K562 (cell line): ENCODE data around the gene EEF2K. TPM values are rescaled to one million over a fixed set of nuclear protein-coding genes. Genes with fewer than 3 reads are reported as not detected.

Source experiments
- ATAC-seq: fragments of 200-7000 bp; cut with Tn5 transposase; 3 replicates; pipeline ENCODE4 v1.9.1; 2020; ENCODE audit warnings: moderate library complexity
- BruUV-seq: library from RNA; stranded (reverse); fragments of 400-500 nt; replicated peaks from 2 replicates; lab custom pipeline; 2021; lab: Mats Ljungman, UMichigan
- CTCF ChIA-PET: fragments of 300-600 bp; formaldehyde crosslinking; extraction: SDS; loops from one replicate; lab custom pipeline; 2021; ENCODE audit warnings: low intra/inter-chr PET ratio; lab: Yijun Ruan, JAX
- POLR2A ChIA-PET: fragments of 300-600, 350-650 bp; sonication (Branson Sonifier 250); formaldehyde crosslinking; extraction: SDS; loops from one replicate; lab custom pipeline; 2021; ENCODE audit warnings: antibody characterized with exemption, inconsistent platforms; lab: Yijun Ruan, JAX
- DNase-seq, 4 experiments: peaks; one replicate each; pipeline versions ENCODE4 v3.0.0 to v3.0.0-alpha.2; 2011 to 2018; ENCODE audit warnings: low spot score in 3 of 4, mixed read lengths in 3 of 4; ENCODE audit errors: extremely low read depth in 1 of 4
- FAIRE-seq: peaks from 2 replicates; lab custom pipeline; 2011; peaks lifted over from hg19 to GRCh38; lab: Jason Lieb, UNC
- H2AFZ ChIP-seq: 2 replicates; pipeline ENCODE4 v1.6.0; 2011; ENCODE audit warnings: low read depth, low read length, control low read depth, inconsistent platforms
- H3K27ac ChIP-seq: fragments of 200-600 bp; 3 replicates; pipeline ENCODE4 v1.8.0; 2011; ENCODE audit warnings: low read depth, mild to moderate bottlenecking, control low read depth, inconsistent platforms, low read length, moderate library complexity, mixed read lengths; ENCODE audit errors: extremely low read depth
- H3K27me3 ChIP-seq, 2 experiments: fragments of 300-600 bp in 1 of 2; 2 replicates in 1 of 2; 3 replicates in 1 of 2; pipeline versions ENCODE4 v1.6.0 to v1.8.0; 2011; ENCODE audit warnings: inconsistent platforms in 2 of 2, low read length in 2 of 2, mild to moderate bottlenecking in 1 of 2, mixed read lengths in 1 of 2, moderate library complexity in 1 of 2; ENCODE audit not compliant: control insufficient read depth in 2 of 2, insufficient read depth in 2 of 2
- H3K36me3 ChIP-seq: fragments of 300-600 bp; 3 replicates; pipeline ENCODE4 v1.8.0; 2011; ENCODE audit warnings: mild to moderate bottlenecking, low read length, inconsistent platforms; ENCODE audit not compliant: control insufficient read depth, insufficient read depth
- H3K4me1 ChIP-seq, 2 experiments: fragments of 200-600 bp in 1 of 2; replicated peaks in 1 of 2; 2 replicates in 1 of 2; 3 replicates in 1 of 2; pipeline versions ENCODE4 v1.5.1 to v1.8.0; 2011; ENCODE audit warnings: inconsistent platforms in 2 of 2, low read length in 2 of 2, mild to moderate bottlenecking in 1 of 2, mixed read lengths in 1 of 2, moderate library complexity in 1 of 2; ENCODE audit not compliant: control insufficient read depth in 2 of 2, insufficient read depth in 2 of 2
- H3K4me2 ChIP-seq: 2 replicates; pipeline ENCODE4 v1.6.1; 2011; ENCODE audit warnings: low read length, control low read depth, inconsistent platforms, mixed read lengths; ENCODE audit not compliant: insufficient read depth
- H3K4me3 ChIP-seq: fragments of 200-600 bp; sonication (generic), shearing (Covaris generic); 2 replicates; pipeline ENCODE4 v1.5.1; 2016; ENCODE audit warnings: control low read depth, inconsistent platforms
- H3K79me2 ChIP-seq: fragments of 200-600 bp; 3 replicates; pipeline ENCODE4 v1.8.0; 2011; ENCODE audit warnings: low read length, inconsistent platforms; ENCODE audit not compliant: control insufficient read depth, insufficient read depth
- H3K9ac ChIP-seq, 2 experiments: 2 replicates each; pipeline versions ENCODE4 v1.6.0 to v1.6.1; 2011; ENCODE audit warnings: low read depth in 2 of 2, low read length in 2 of 2, control low read depth in 1 of 2, inconsistent platforms in 1 of 2, mild to moderate bottlenecking in 1 of 2, mixed read lengths in 1 of 2; ENCODE audit not compliant: insufficient read depth in 1 of 2
- H3K9me1 ChIP-seq: one replicate; pipeline ENCODE4 v1.6.0; 2011; ENCODE audit warnings: inconsistent platforms, mild to moderate bottlenecking, low read length, moderate library complexity; ENCODE audit not compliant: control insufficient read depth, insufficient read depth
- H3K9me3 ChIP-seq: replicated peaks from 2 replicates; pipeline ENCODE4 v1.5.1; 2011; ENCODE audit warnings: low read depth, low read length, inconsistent platforms; ENCODE audit not compliant: control insufficient read depth, insufficient read depth
- H4K20me1 ChIP-seq: replicated peaks from 2 replicates; pipeline ENCODE4 v1.6.1; 2011; ENCODE audit warnings: low read length, inconsistent platforms, mixed read lengths; ENCODE audit not compliant: control insufficient read depth, insufficient read depth
- CBFA2T2 ChIP-seq: fragments of 450-650 bp; conservative IDR thresholded peaks from 2 replicates; pipeline ENCODE4 v1.6.1; 2017; ENCODE audit warnings: mild to moderate bottlenecking
- CBFA2T3 ChIP-seq: fragments of 450-650 bp; IDR thresholded peaks from 2 replicates; pipeline ENCODE4 v1.6.1; 2017
- CBX3 ChIP-seq, 2 experiments: IDR thresholded peaks; 1 replicate in 1 of 2; 2 replicates in 1 of 2; pipeline ENCODE4 v1.6.1; 2012; ENCODE audit warnings: inconsistent platforms in 2 of 2, low read length in 2 of 2, borderline replicate concordance in 1 of 2, control low read depth in 1 of 2
- DMBX1 ChIP-seq: fragments of 250-450 bp; sonication (Bioruptor Pico); IDR thresholded peaks from 2 replicates; pipeline ENCODE4 v1.8.0; 2022; ENCODE audit warnings: inconsistent platforms, mild to moderate bottlenecking, moderate library complexity, borderline replicate concordance
- FOS ChIP-seq: IDR thresholded peaks from 3 replicates; pipeline ENCODE4 v1.6.1; 2011; ENCODE audit not compliant: insufficient read length; ENCODE audit errors: extremely low read depth
- HDAC1 ChIP-seq, 2 experiments: fragments of 450-650 bp; IDR thresholded peaks; 2 replicates each; pipeline ENCODE4 v1.6.1; 2016 to 2017; ENCODE audit warnings: inconsistent platforms in 1 of 2, mild to moderate bottlenecking in 1 of 2, moderate library complexity in 1 of 2
- MXI1 ChIP-seq: IDR thresholded peaks from 2 replicates; pipeline ENCODE4 v1.6.1; 2011; ENCODE audit warnings: low read depth, mild to moderate bottlenecking, improper control_type of control experiment, low read length
- NFIX ChIP-seq: fragments of 250-450 bp; sonication (Bioruptor Pico); IDR thresholded peaks from 2 replicates; pipeline ENCODE4 v1.4.0; 2020; ENCODE audit warnings: low read depth, mild to moderate bottlenecking, moderate library complexity
- RBM25 ChIP-seq: fragments of 200-400 bp; formaldehyde crosslinking; IDR thresholded peaks from 2 replicates; pipeline ENCODE4 v1.6.1; 2018; ENCODE audit warnings: low read length, low read depth, moderate library complexity; ENCODE audit not compliant: severe bottlenecking
- SPI1 ChIP-seq: IDR thresholded peaks from 2 replicates; pipeline ENCODE4 v1.6.1; 2011; ENCODE audit warnings: low read depth, low read length, control low read depth, borderline replicate concordance
- ZNF347 ChIP-seq: fragments of 450-650 bp; formaldehyde crosslinking; IDR thresholded peaks from 2 replicates; pipeline ENCODE4 v1.4.0; 2020; ENCODE audit warnings: low read depth, mild to moderate bottlenecking, moderate library complexity
- ZNF551 ChIP-seq: fragments of 250-450 bp; sonication (Bioruptor Pico); IDR thresholded peaks from 2 replicates; pipeline ENCODE4 v1.5.0; 2021; ENCODE audit warnings: mild to moderate bottlenecking, moderate library complexity
- WGBS: fragments of 100-300 bp; shearing (Covaris generic); methylation state at CpG from one replicate; pipeline ENCODE4 v1.1.6; 2016; ENCODE audit warnings: low coverage, mixed read lengths; ENCODE audit not compliant: insufficient coverage; ENCODE audit errors: missing lambda C conversion rate; 5-methylcytosine and 5-hydroxymethylcytosine counted together
- in situ Hi-C: fragments of 300-500 bp; cut with MboI; formaldehyde crosslinking; loops from 4 replicates; pipeline ENCODE4 v1.15.0; 2018; ENCODE audit warnings: inconsistent platforms, mixed read lengths
- intact Hi-C: fragments of 100-400 bp; cut with micrococcal nuclease; formaldehyde crosslinking; loops from 2 replicates; pipeline ENCODE4 v1.14.2; 2022
- polyA plus RNA-seq, 8 experiments: library from polyadenylated mRNA; depleted of rRNA in 4 of 8; stranded (reverse) in 5 of 8; unstranded in 3 of 8; fragments of >200 nt; fragmentation: Nextera tagmentation in 2 of 8; fragmentation: Illumina TruSeq in 1 of 8; extraction: Ambion mirVana in 2 of 8; extraction: Trizol in 1 of 8; gene quantifications; 2 replicates each; pipeline versions ENCODE4 v1.2.1 to v1.2.3, GENCODE V29; 2011 to 2014; ENCODE audit warnings: inconsistent platforms in 1 of 8, missing spikeins in 1 of 8
- total RNA-seq, 7 experiments: library from RNA; depleted of rRNA in 6 of 7; stranded (reverse); fragments of >200 nt in 6 of 7; fragmentation: Illumina TruSeq in 2 of 7; extraction: Trizol in 2 of 7; gene quantifications; 2 replicates each; pipeline versions ENCODE4 v1.2.1 to v1.2.3, GENCODE V29; 2011 to 2021; ENCODE audit warnings: low replicate concordance in 1 of 7
- TF ChIP-seq, protein P1 (sequence below): IDR thresholded peaks from 2 replicates; pipeline ENCODE4 v1.6.1; 2016; ENCODE audit warnings: missing genetic modification characterization, missing compliant biosample characterization
- TF ChIP-seq, protein P2 (sequence below): fragments of 450-650 bp; formaldehyde crosslinking; IDR thresholded peaks from 2 replicates; pipeline ENCODE4 v1.4.0; 2020; ENCODE audit warnings: mild to moderate bottlenecking, mixed read lengths
- TF ChIP-seq, protein P3 (sequence below): IDR thresholded peaks from 3 replicates; pipeline ENCODE4 v1.6.1; 2011; ENCODE audit warnings: borderline replicate concordance, mild to moderate bottlenecking; ENCODE audit not compliant: insufficient read length, insufficient read depth
- TF ChIP-seq, protein P4 (sequence below), 2 experiments: fragments of 450-650 bp; IDR thresholded peaks; 2 replicates each; pipeline ENCODE4 v1.6.1; 2016
- TF ChIP-seq, protein P5 (sequence below): sonication (generic); formaldehyde crosslinking; IDR thresholded peaks from 2 replicates; pipeline ENCODE4 v1.9.0; 2022; ENCODE audit warnings: mild to moderate bottlenecking, missing genetic modification reagents

Gene EEF2K
- total and polyA plus RNA-seq, 9 of the 15 experiments (the other 6 are each of a cell fraction or from before 2014, with no cell fraction given): 3.0 to 35.2 (median 12.2) TPM

DNA sequence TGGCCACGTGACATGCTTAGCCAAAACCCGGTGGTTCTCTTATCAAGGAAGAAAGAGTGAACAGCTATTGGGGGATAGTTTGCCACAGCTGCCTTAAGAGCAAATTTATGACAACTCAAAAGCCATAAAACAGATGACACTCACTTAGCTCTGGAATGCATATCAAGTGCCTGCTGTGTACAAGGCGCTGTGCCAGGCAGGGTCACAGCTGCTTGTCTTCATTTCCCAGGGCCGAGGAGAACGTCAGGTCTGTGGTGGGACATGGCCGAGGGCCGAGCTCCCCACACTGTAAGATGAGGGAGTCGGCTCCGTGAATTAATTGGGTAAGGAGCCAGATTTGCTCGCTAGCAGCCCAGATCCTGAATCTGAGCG is 14.0 kb downstream of the EEF2K start:
- intact Hi-C loops (no loop called here), in situ Hi-C loops (no loop called here)
- H2AFZ ChIP-seq: no peak overlapping the region
- ATAC-seq: no peak
- no peaks in the 10 kb centered on the region for H3K9me3 ChIP-seq
- peaks cover 30 to 31% of the 10 kb centered on the region in 2 experiments for H3K4me1 ChIP-seq
- no peak overlapping the region for H3K27ac ChIP-seq
- peak; percentile 32 for FAIRE-seq
- WGBS: 77% methylated on average over 11 of the region's 11 CpGs
- H3K4me3 ChIP-seq: no peak overlapping the region
- peaks cover 33% of the 10 kb centered on the region; the same call in 2 of the 3 replicates for H3K36me3 ChIP-seq
- peak in 1 of 4 experiments; percentile 24 for DNase-seq
- no peaks in the 10 kb centered on the region for H3K27me3 ChIP-seq
- BruUV-seq: no TSS peak
- H4K20me1 ChIP-seq: peaks cover 7% of the 10 kb centered on the region
- no peaks in the 10 kb centered on the region for H3K9me1 ChIP-seq
- CTCF ChIA-PET: no interaction called here
- POLR2A ChIA-PET: interaction anchor here (0.6 to 2.9 kb wide), 8 partner anchors 9 to 84 kb away, joined by 3 to 9 read pairs (median 4); no protein-coding TSS in a partner anchor
- no peak overlapping the region for H3K4me2 ChIP-seq
- H3K79me2 ChIP-seq: peaks cover 69% of the 10 kb centered on the region
- no peak overlapping the region for H3K9ac ChIP-seq
- TF ChIP-seq ZNF347 (CRISPR knock-in tag) (no peak), CBFA2T2 (peak; percentile 21; the same call in 1 of the 2 replicates), ZNF551 (CRISPR knock-in tag) (no peak), MXI1 (no peak), DMBX1 (CRISPR knock-in tag) (no peak), CBFA2T3 (peak; percentile 34; the same call in 1 of the 2 replicates), HDAC1 (IDR thresholded peaks at IDR 0.05) (no peak), RBM25 (no peak), SPI1 (no peak), NFIX (CRISPR knock-in tag) (no peak), FOS (no peak), CBX3 (IDR thresholded peaks at IDR 0.05; ENCODE audit: borderline replicate concordance in 1 of 2, low read length in 2 of 2) (no peak)
- TF ChIP-seq, protein P1, sequence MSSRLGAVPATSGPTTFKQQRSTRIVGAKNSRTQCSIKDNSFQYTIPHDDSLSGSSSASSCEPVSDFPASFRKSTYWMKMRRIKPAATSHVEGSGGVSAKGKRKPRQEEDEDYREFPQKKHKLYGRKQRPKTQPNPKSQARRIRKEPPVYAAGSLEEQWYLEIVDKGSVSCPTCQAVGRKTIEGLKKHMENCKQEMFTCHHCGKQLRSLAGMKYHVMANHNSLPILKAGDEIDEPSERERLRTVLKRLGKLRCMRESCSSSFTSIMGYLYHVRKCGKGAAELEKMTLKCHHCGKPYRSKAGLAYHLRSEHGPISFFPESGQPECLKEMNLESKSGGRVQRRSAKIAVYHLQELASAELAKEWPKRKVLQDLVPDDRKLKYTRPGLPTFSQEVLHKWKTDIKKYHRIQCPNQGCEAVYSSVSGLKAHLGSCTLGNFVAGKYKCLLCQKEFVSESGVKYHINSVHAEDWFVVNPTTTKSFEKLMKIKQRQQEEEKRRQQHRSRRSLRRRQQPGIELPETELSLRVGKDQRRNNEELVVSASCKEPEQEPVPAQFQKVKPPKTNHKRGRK (tag): no peak
- TF ChIP-seq, protein P2, sequence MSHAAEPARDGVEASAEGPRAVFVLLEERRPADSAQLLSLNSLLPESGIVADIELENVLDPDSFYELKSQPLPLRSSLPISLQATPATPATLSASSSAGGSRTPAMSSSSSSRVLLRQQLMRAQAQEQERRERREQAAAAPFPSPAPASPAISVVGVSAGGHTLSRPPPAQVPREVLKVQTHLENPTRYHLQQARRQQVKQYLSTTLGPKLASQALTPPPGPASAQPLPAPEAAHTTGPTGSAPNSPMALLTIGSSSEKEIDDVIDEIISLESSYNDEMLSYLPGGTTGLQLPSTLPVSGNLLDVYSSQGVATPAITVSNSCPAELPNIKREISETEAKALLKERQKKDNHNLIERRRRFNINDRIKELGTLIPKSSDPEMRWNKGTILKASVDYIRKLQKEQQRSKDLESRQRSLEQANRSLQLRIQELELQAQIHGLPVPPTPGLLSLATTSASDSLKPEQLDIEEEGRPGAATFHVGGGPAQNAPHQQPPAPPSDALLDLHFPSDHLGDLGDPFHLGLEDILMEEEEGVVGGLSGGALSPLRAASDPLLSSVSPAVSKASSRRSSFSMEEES (CRISPR knock-in tag): no peak
- TF ChIP-seq, protein P3, sequence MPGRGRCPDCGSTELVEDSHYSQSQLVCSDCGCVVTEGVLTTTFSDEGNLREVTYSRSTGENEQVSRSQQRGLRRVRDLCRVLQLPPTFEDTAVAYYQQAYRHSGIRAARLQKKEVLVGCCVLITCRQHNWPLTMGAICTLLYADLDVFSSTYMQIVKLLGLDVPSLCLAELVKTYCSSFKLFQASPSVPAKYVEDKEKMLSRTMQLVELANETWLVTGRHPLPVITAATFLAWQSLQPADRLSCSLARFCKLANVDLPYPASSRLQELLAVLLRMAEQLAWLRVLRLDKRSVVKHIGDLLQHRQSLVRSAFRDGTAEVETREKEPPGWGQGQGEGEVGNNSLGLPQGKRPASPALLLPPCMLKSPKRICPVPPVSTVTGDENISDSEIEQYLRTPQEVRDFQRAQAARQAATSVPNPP: no peak
- TF ChIP-seq, protein P4, sequence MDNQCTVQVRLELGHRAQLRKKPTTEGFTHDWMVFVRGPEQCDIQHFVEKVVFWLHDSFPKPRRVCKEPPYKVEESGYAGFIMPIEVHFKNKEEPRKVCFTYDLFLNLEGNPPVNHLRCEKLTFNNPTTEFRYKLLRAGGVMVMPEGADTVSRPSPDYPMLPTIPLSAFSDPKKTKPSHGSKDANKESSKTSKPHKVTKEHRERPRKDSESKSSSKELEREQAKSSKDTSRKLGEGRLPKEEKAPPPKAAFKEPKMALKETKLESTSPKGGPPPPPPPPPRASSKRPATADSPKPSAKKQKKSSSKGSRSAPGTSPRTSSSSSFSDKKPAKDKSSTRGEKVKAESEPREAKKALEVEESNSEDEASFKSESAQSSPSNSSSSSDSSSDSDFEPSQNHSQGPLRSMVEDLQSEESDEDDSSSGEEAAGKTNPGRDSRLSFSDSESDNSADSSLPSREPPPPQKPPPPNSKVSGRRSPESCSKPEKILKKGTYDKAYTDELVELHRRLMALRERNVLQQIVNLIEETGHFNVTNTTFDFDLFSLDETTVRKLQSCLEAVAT (IDR thresholded peaks at IDR 0.05): no peak
- TF ChIP-seq, protein P5, sequence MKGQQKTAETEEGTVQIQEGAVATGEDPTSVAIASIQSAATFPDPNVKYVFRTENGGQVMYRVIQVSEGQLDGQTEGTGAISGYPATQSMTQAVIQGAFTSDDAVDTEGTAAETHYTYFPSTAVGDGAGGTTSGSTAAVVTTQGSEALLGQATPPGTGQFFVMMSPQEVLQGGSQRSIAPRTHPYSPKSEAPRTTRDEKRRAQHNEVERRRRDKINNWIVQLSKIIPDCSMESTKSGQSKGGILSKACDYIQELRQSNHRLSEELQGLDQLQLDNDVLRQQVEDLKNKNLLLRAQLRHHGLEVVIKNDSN (CRISPR knock-in tag): peak; percentile 52; the same call in 1 of the 2 replicates
